ENCODE data around the gene POLR1B.

- TF ChIP-seq CTCF (IDR thresholded peaks at IDR 0.05) = no peak
- no peak for TF ChIP-seq POLR2A (IDR thresholded peaks at IDR 0.05; ENCODE audit: low read depth)
- no peak for TF ChIP-seq POLR2AphosphoS5 (IDR thresholded peaks at IDR 0.05)
- TF ChIP-seq EP300 (IDR thresholded peaks at IDR 0.05) = no peak
These were observed 48.2 kb upstream of the POLR1B start for GRCh38 chr2:112493858-112494648.
